Stimulated activated CD4-positive, alpha-beta T cell treated with anti-CD3 and anti-CD28 coated beads, TNF-alpha, amount 100 ng/mL, for 4 hours (primary cell): ENCODE measurements around the gene SLC17A1.
"Not testable (repeated sequence)": the region's sequence is repeated elsewhere in the genome, so short reads cannot be mapped to it uniquely, and the experiment has no call there.

Experiments
- DNase-seq, 3 experiments: peaks; one replicate each; pipeline ENCODE4 v3.0.0-alpha.2; 2020; ENCODE audit warnings: low read depth in 3 of 3

The SLC17A1 gene

GRCh38 chr6:25756382-25757363 is 75.2 kb downstream of the SLC17A1 start:
- DNase-seq, result no peak

GRCh38 chr6:25755483-25755882 is 76.4 kb downstream of the SLC17A1 start:
- DNase-seq, result no peak

- DNase-seq, result no peak
Measured at GRCh38 chr6:25754535-25754934, 77.3 kb downstream of the SLC17A1 start, which contains the start of gene SLC17A4. SLC17A4 (plus strand) TSS chr6:25754742; CDS start chr6:25761963, 7,221 bp downstream.

- no peak for DNase-seq
Measured at GRCh38 chr6:25753079-25753478, 78.8 kb downstream of the SLC17A1 start.

- DNase-seq, result no peak
Measured at GRCh38 chr6:25750906-25751305, 80.9 kb downstream of the SLC17A1 start.

- no peak for DNase-seq
Measured at GRCh38 chr6:25749837-25750236, 82.0 kb downstream of the SLC17A1 start.

- not testable (repeated sequence) for DNase-seq
Measured at GRCh38 chr6:25748601-25749517, 83.0 kb downstream of the SLC17A1 start.

GRCh38 chr6:25748049-25748448 is 83.8 kb downstream of the SLC17A1 start:
- no peak for DNase-seq

- no peak for DNase-seq
Measured at GRCh38 chr6:25747477-25747876, 84.4 kb downstream of the SLC17A1 start.

- no peak for DNase-seq
Measured at GRCh38 chr6:25746968-25747367, 84.9 kb downstream of the SLC17A1 start.

- no peak for DNase-seq
Measured at GRCh38 chr6:25745836-25746235, 86.0 kb downstream of the SLC17A1 start.

GRCh38 chr6:25743868-25744267 is 88.0 kb downstream of the SLC17A1 start:
- no peak for DNase-seq

GRCh38 chr6:25735261-25735660 is 96.6 kb downstream of the SLC17A1 start:
- DNase-seq, result no peak
